Panc1 (cell line): ENCODE results near the gene LYST. TPM values are rescaled to one million over a fixed set of nuclear protein-coding genes. Genes with fewer than 3 reads are reported as not detected.

ENCODE experiments used
- ATAC-seq: fragments of 200-7000 bp; cut with Tn5 transposase; 2 replicates; pipeline ENCODE4 v1.9.1; 2020; ENCODE audit warnings: mild to moderate bottlenecking, moderate library complexity
- BruUV-seq: library from RNA; stranded (reverse); fragments of 400-500 nt; replicated peaks from 2 replicates; lab custom pipeline; 2021; lab: Mats Ljungman, UMichigan
- CTCF ChIA-PET: fragments of 300-600 bp; sonication (Branson Sonifier 250); formaldehyde crosslinking; loops from one replicate; lab custom pipeline; 2022; ENCODE audit warnings: antibody characterized with exemption; lab: Charles Lee
- POLR2A ChIA-PET: fragments of 300-600 bp; sonication (Branson Sonifier 250); formaldehyde crosslinking; loops from one replicate; lab custom pipeline; 2022; ENCODE audit warnings: antibody characterized with exemption; lab: Charles Lee
- DNase-seq: peaks from one replicate; pipeline ENCODE4 v3.0.0-alpha.2; 2010; ENCODE audit warnings: low read depth, low spot score
- H3K27ac ChIP-seq: 2 replicates; pipeline ENCODE4 v1.5.1; 2011; ENCODE audit warnings: mild to moderate bottlenecking, low read length, inconsistent platforms
- H3K27me3 ChIP-seq: fragments of 200-500 bp; sonication (Bioruptor generic); 2 replicates; pipeline ENCODE4 v1.6.0; 2014; ENCODE audit warnings: low read length, inconsistent platforms; ENCODE audit not compliant: control insufficient read depth, insufficient read depth
- H3K36me3 ChIP-seq: fragments of 200-500 bp; sonication (Bioruptor generic); 2 replicates; pipeline ENCODE4 v1.5.1; 2014; ENCODE audit warnings: inconsistent platforms, mild to moderate bottlenecking, low read length, moderate library complexity; ENCODE audit not compliant: control insufficient read depth, insufficient read depth
- H3K4me1 ChIP-seq: 2 replicates; pipeline ENCODE4 v1.5.1; 2011; ENCODE audit warnings: inconsistent platforms, mild to moderate bottlenecking, low read length, moderate library complexity; ENCODE audit not compliant: control insufficient read depth, insufficient read depth
- H3K4me3 ChIP-seq, 2 experiments: 2 replicates each; pipeline ENCODE4 v1.5.1; 2011 to 2012; ENCODE audit warnings: low read depth in 2 of 2, low read length in 2 of 2, mild to moderate bottlenecking in 2 of 2, inconsistent platforms in 1 of 2, moderate library complexity in 1 of 2
- H3K9me3 ChIP-seq: fragments of 200-500 bp; sonication (Bioruptor generic); 2 replicates; pipeline ENCODE4 v1.5.1; 2014; ENCODE audit warnings: low read depth, mild to moderate bottlenecking, inconsistent platforms, low read length, moderate library complexity; ENCODE audit not compliant: control insufficient read depth, insufficient read depth
- POLR2AphosphoS5 ChIP-seq: IDR thresholded peaks from 2 replicates; pipeline ENCODE4 v1.6.1; 2012; ENCODE audit warnings: mild to moderate bottlenecking, low read depth, low read length, moderate library complexity
- SIN3A ChIP-seq: IDR thresholded peaks from 2 replicates; pipeline ENCODE4 v1.6.1; 2012; ENCODE audit warnings: low read depth, mild to moderate bottlenecking, low read length, moderate library complexity, borderline replicate concordance; ENCODE audit not compliant: insufficient read depth
- TCF7L2 ChIP-seq: IDR thresholded peaks from 2 replicates; pipeline ENCODE4 v1.6.1; 2011; ENCODE audit warnings: mild to moderate bottlenecking, low read depth, low read length, inconsistent platforms
- in situ Hi-C: cut with HindIII; loops from 2 replicates; pipeline ENCODE4 v1.10.0; 2016; ENCODE audit warnings: low sequenced_read_pairs, low pct_unique_long_range_greater_than_20kb
- intact Hi-C: fragments of 100-400 bp; cut with micrococcal nuclease; formaldehyde crosslinking; loops from one replicate; pipeline ENCODE4 v1.10.0; 2022; ENCODE audit not compliant: unreplicated experiment
- total RNA-seq: library from RNA; stranded (reverse); gene quantifications from one replicate; pipeline ENCODE4 v1.2.1, GENCODE V29; 2021; ENCODE audit not compliant: unreplicated experiment
- TF ChIP-seq, protein P1 (sequence below), 2 experiments: IDR thresholded peaks; 2 replicates each; pipeline ENCODE4 v1.6.1; 2011 to 2012; ENCODE audit warnings: low read depth in 2 of 2, control low read depth in 1 of 2, low read length in 1 of 2, mild to moderate bottlenecking in 1 of 2, moderate library complexity in 1 of 2; ENCODE audit not compliant: insufficient read depth in 1 of 2
- TF ChIP-seq, protein P2 (sequence below): fragments of 450-650 bp; IDR thresholded peaks from 2 replicates; pipeline ENCODE4 v1.5.1; 2017; ENCODE audit warnings: mild to moderate bottlenecking

The LYST gene
- total RNA-seq, 1 experiment from 2014 or later: 75.2 TPM

DNA sequence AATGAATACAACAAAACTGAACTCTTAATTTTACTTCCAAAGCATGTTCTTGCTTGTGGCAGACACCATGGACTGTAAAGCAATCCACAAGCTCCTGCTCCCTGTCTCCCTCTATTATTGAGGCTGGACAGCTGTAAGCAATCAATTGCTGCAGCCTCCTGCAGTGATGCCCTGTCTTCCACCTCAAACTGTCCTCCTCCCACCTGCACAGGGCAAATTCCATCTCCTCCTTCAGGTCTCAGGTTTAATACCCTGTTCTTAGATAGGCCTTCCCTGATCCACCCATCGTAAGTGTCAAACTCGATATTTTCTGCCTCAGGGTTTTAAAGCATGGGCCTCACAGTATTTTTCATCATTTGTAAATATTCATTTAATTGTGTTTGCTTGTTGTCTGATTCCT, 81.8 kb downstream of the LYST start:
- intact Hi-C loops: no loop called here
- peaks cover 28% of the 10 kb centered on the region for H3K36me3 ChIP-seq
- no peaks in the 10 kb centered on the region for H3K27me3 ChIP-seq
- TF ChIP-seq, protein P1, sequence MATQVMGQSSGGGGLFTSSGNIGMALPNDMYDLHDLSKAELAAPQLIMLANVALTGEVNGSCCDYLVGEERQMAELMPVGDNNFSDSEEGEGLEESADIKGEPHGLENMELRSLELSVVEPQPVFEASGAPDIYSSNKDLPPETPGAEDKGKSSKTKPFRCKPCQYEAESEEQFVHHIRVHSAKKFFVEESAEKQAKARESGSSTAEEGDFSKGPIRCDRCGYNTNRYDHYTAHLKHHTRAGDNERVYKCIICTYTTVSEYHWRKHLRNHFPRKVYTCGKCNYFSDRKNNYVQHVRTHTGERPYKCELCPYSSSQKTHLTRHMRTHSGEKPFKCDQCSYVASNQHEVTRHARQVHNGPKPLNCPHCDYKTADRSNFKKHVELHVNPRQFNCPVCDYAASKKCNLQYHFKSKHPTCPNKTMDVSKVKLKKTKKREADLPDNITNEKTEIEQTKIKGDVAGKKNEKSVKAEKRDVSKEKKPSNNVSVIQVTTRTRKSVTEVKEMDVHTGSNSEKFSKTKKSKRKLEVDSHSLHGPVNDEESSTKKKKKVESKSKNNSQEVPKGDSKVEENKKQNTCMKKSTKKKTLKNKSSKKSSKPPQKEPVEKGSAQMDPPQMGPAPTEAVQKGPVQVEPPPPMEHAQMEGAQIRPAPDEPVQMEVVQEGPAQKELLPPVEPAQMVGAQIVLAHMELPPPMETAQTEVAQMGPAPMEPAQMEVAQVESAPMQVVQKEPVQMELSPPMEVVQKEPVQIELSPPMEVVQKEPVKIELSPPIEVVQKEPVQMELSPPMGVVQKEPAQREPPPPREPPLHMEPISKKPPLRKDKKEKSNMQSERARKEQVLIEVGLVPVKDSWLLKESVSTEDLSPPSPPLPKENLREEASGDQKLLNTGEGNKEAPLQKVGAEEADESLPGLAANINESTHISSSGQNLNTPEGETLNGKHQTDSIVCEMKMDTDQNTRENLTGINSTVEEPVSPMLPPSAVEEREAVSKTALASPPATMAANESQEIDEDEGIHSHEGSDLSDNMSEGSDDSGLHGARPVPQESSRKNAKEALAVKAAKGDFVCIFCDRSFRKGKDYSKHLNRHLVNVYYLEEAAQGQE (IDR thresholded peaks at IDR 0.05; ENCODE audit: insufficient read depth in 1 of 2, low read depth in 2 of 2, low read length in 1 of 2): no peak
- TF ChIP-seq POLR2AphosphoS5 (no peak), SIN3A (no peak), TCF7L2 (no peak)
- TF ChIP-seq, protein P2, sequence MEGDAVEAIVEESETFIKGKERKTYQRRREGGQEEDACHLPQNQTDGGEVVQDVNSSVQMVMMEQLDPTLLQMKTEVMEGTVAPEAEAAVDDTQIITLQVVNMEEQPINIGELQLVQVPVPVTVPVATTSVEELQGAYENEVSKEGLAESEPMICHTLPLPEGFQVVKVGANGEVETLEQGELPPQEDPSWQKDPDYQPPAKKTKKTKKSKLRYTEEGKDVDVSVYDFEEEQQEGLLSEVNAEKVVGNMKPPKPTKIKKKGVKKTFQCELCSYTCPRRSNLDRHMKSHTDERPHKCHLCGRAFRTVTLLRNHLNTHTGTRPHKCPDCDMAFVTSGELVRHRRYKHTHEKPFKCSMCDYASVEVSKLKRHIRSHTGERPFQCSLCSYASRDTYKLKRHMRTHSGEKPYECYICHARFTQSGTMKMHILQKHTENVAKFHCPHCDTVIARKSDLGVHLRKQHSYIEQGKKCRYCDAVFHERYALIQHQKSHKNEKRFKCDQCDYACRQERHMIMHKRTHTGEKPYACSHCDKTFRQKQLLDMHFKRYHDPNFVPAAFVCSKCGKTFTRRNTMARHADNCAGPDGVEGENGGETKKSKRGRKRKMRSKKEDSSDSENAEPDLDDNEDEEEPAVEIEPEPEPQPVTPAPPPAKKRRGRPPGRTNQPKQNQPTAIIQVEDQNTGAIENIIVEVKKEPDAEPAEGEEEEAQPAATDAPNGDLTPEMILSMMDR: no peak
- peak; percentile 72 for ATAC-seq
- ChIA-PET CTCF (interaction anchor here (1.6 kb wide), 1 partner anchor 187 kb away, joined by 3 read pairs; no protein-coding TSS in a partner anchor), POLR2A (no interaction called here)
- no peaks in the 10 kb centered on the region for H3K4me1 ChIP-seq
- H3K27ac ChIP-seq: no peak overlapping the region
- H3K9me3 ChIP-seq: no peaks in the 10 kb centered on the region
- no peak for DNase-seq
- no peak overlapping the region for H3K4me3 ChIP-seq
- no TSS peak for BruUV-seq
- in situ Hi-C loops: no loop called here

DNA sequence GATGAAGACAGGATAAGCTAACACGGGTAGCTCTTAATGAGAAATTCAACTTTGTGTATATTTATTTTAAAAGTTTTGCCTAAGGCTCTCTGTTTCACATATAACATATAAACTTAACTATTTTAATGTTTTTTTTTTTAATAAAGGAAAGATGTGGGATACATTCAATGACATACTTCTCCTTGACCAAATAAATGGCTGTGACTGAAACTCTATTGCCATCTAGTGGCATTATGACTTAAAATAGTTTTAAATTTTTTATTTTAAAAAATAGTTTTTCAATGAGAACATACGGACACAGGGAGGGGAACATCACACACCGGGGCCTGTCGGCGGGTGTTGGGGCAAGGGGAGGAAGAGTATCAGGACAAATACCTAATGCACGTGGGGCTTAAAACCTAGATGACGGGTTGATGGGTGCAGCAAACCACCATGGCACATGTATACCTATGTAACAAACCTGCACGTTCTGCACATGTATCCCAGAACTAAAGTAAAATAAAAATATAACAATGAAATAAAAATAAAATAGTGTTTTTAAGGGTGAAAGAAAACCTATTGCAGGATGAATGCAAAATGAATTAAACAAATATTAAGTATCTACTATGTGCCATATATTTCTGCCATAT, 83.4 kb downstream of the LYST start:
- H3K9me3 ChIP-seq: no peaks in the 10 kb centered on the region
- ChIA-PET CTCF (interaction anchor here (0.6 to 1.2 kb wide), 4 partner anchors 48 to 148 kb away, joined by 3 to 5 read pairs (median 3); no protein-coding TSS in a partner anchor), POLR2A (interaction anchor here (0.7 kb wide), 1 partner anchor 185 kb away, joined by 4 read pairs; no protein-coding TSS in a partner anchor)
- DNase-seq: no peak
- H3K36me3 ChIP-seq: peaks cover 17% of the 10 kb centered on the region
- intact Hi-C loops (loop anchor here (1.0 kb wide), 1 partner anchor 10 kb away; no protein-coding TSS in a partner anchor), in situ Hi-C loops (no loop called here)
- H3K4me3 ChIP-seq: no peak overlapping the region
- TF ChIP-seq, protein P2: peak; percentile 73
- TF ChIP-seq SIN3A: no peak
- peak; percentile 42; the same call in 1 of the 2 replicates for ATAC-seq
- H3K27me3 ChIP-seq: no peaks in the 10 kb centered on the region
- no peaks in the 10 kb centered on the region for H3K4me1 ChIP-seq
- no peak overlapping the region for H3K27ac ChIP-seq
- no TSS peak for BruUV-seq
